HFFc6 (cell line): Measurements from ENCODE around the gene HPCA. TPM values are rescaled to one million over a fixed set of nuclear protein-coding genes. Genes with fewer than 3 reads are reported as not detected.
A peak's percentile ranks its signal among the peaks of the same experiment; 100 is the strongest.

Experiments used
- DNase-seq: peaks from one replicate; pipeline ENCODE4 v3.0.0-alpha.2; 2018
- H3K27ac Mint-ChIP-seq: 2 replicates; pipeline ENCODE4 v1.8.0; 2020; ENCODE audit warnings: mild to moderate bottlenecking, mixed read lengths
- H3K27me3 Mint-ChIP-seq: 2 replicates; pipeline ENCODE4 v1.8.0; 2021; ENCODE audit warnings: mild to moderate bottlenecking, moderate library complexity, mixed read lengths; ENCODE audit not compliant: insufficient read depth
- H3K36me3 Mint-ChIP-seq: 2 replicates; pipeline ENCODE4 v1.8.0; 2021; ENCODE audit warnings: low read depth, mixed read lengths
- H3K4me1 Mint-ChIP-seq: 2 replicates; pipeline ENCODE4 v1.8.0; 2020; ENCODE audit warnings: low read depth, mixed read lengths
- H3K4me3 Mint-ChIP-seq: 2 replicates; pipeline ENCODE4 v1.8.0; 2020; ENCODE audit warnings: mild to moderate bottlenecking, moderate library complexity, mixed read lengths
- H3K9me3 Mint-ChIP-seq: 2 replicates; pipeline ENCODE4 v1.8.0; 2020; ENCODE audit warnings: mild to moderate bottlenecking, mixed read lengths
- CTCF ChIP-seq: fragments of 200-600 bp; sonication (generic); IDR thresholded peaks from 2 replicates; pipeline ENCODE4 v1.5.0; 2021; ENCODE audit warnings: antibody characterized with exemption, mild to moderate bottlenecking
- total RNA-seq, 6 experiments: library from RNA; stranded (reverse); fragmentation: NEBNext Ultra II Directional; extraction: Animal tissue kit (Norgen Biotek cat#: 25700); gene quantifications; 2 replicates in 1 of 6; 3 replicates in 5 of 6; pipeline ENCODE4 v1.2.3, GENCODE V29; 2021

Gene HPCA
- total RNA-seq, 6 experiments from 2014 or later: 0.23 TPM; not detected in 5

GRCh38 chr1:32873484-32873883, 12.8 kb upstream of the HPCA start:
- Mint-ChIP-seq H3K9me3 (no peaks in the 10 kb centered on the region), H3K4me1 (peaks cover 33% of the 10 kb centered on the region), H3K4me3 (no peak overlapping the region), H3K36me3 (no peaks in the 10 kb centered on the region), H3K27me3 (peaks cover 23% of the 10 kb centered on the region), H3K27ac (no peak overlapping the region)
- TF ChIP-seq CTCF: no peak
- no peak for DNase-seq

GRCh38 chr1:32874860-32875752, 11.2 kb upstream of the HPCA start:
- no peaks in the 10 kb centered on the region for H3K9me3 Mint-ChIP-seq
- no peak for DNase-seq
- H3K36me3 Mint-ChIP-seq: no peaks in the 10 kb centered on the region
- no peak for TF ChIP-seq CTCF
- H3K27ac Mint-ChIP-seq: no peak overlapping the region
- peaks cover 19% of the 10 kb centered on the region for H3K27me3 Mint-ChIP-seq
- no peak overlapping the region for H3K4me3 Mint-ChIP-seq
- H3K4me1 Mint-ChIP-seq: peaks cover 29% of the 10 kb centered on the region

GRCh38 chr1:32876341-32877210, 9.7 kb upstream of the HPCA start:
- H3K4me1 Mint-ChIP-seq: peaks cover 22% of the 10 kb centered on the region
- no peak overlapping the region for H3K27ac Mint-ChIP-seq
- H3K36me3 Mint-ChIP-seq: no peaks in the 10 kb centered on the region
- no peak overlapping the region for H3K4me3 Mint-ChIP-seq
- H3K27me3 Mint-ChIP-seq: peaks cover 15% of the 10 kb centered on the region
- DNase-seq: peak; percentile 18
- H3K9me3 Mint-ChIP-seq: no peaks in the 10 kb centered on the region
- TF ChIP-seq CTCF: peak; percentile 97

- DNase-seq: no peak
- Mint-ChIP-seq H3K27ac (no peak overlapping the region), H3K4me3 (no peak overlapping the region), H3K9me3 (no peaks in the 10 kb centered on the region), H3K4me1 (peaks cover 19% of the 10 kb centered on the region), H3K27me3 (peaks cover 11% of the 10 kb centered on the region), H3K36me3 (no peaks in the 10 kb centered on the region)
- TF ChIP-seq CTCF: no peak
These were observed 8.8 kb upstream of the HPCA start for GRCh38 chr1:32877211-32878110.

GRCh38 chr1:32878183-32878582, 8.1 kb upstream of the HPCA start:
- no peak for TF ChIP-seq CTCF
- H3K27ac Mint-ChIP-seq: no peak overlapping the region
- H3K9me3 Mint-ChIP-seq: no peaks in the 10 kb centered on the region
- H3K4me3 Mint-ChIP-seq: no peak overlapping the region
- H3K4me1 Mint-ChIP-seq: peaks cover 19% of the 10 kb centered on the region
- peak; percentile 23 for DNase-seq
- H3K36me3 Mint-ChIP-seq: no peaks in the 10 kb centered on the region
- peaks cover 11% of the 10 kb centered on the region for H3K27me3 Mint-ChIP-seq
